Measurements from ENCODE around the gene GRK3.

- TF ChIP-seq CTCF (IDR thresholded peaks at IDR 0.05) (no peak), EP300 (IDR thresholded peaks at IDR 0.05) (no peak), POLR2A (IDR thresholded peaks at IDR 0.05) (no peak)
Measured at GRCh38 chr22:25692397-25693267, 128.2 kb downstream of the GRK3 start.
